ENCODE results near the gene PM20D1. TPM values are rescaled to one million over a fixed set of nuclear protein-coding genes. Genes with fewer than 3 reads are reported as not detected.

The PM20D1 gene
- polyA plus RNA-seq, 3 donors: not detected

DNA sequence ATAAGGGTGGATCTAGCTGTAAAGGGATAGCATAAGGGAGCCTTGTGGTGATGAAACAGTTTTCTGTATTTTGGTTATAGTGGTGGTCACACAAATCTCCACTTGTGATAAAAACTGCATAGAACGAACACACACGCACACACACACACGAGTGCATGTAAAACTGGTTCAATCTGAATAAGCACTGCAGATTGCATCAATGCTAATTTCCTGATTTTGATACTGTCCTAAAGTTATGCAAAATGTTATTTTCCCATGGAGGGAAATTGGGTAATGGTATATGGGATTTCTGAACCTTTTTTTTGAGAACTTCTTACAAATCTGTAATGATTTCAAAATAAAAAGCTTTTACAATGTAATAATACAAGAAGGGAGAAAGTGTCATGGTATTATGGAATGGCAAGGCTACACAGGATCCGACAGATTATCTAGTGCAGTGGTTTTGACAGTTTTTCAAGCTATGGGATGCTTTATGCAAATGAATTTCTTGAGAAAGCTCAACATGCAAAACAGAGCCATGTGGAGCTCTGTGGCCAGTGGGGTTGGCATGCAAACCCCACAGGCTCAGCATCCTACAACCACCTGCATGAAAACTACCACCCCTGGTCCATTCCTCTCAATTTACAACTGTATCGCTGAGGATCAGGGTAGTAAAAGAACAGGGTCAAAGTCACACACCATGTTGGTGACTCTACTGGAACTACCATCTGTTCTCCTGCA is 55.8 kb downstream of the PM20D1 start:
- intact Hi-C loops (cut with micrococcal nuclease): loop anchor here (5.0 kb wide), 3 partner anchors 123 to 313 kb away; no protein-coding TSS in a partner anchor
- Mint-ChIP-seq H3K27me3 (ENCODE audit: low read depth in 3 of 3) (no peaks in the 10 kb centered on the region), H3K4me3 (no peak overlapping the region), H3K4me1 (peaks cover 27% of the 10 kb centered on the region), H3K27ac (no peak overlapping the region), H3K36me3 (peaks cover 0 to 16% of the 10 kb centered on the region in 2 donors), H3K9me3 (no peaks in the 10 kb centered on the region)
- Histone ChIP-seq H3K36me3 (replicated peaks in 1 of 2; ENCODE audit: control insufficient read depth in 1 of 2, insufficient read depth in 2 of 2, low read length in 2 of 2) (no peaks in the 10 kb centered on the region), H2AFZ (ENCODE audit: insufficient read depth, low read depth, low read length, poor library complexity, severe bottlenecking) (no peak overlapping the region), H3K9me3 (replicated peaks in 1 of 2; ENCODE audit: control insufficient read depth in 1 of 2, insufficient read depth in 1 of 2, low read length in 2 of 2) (no peaks in the 10 kb centered on the region), H3K79me2 (ENCODE audit: insufficient read depth, low read length) (no peaks in the 10 kb centered on the region), H4K20me1 (ENCODE audit: insufficient read depth, low read length) (no peaks in the 10 kb centered on the region), H3K9ac (ENCODE audit: insufficient read depth, low read length, poor library complexity, severe bottlenecking) (no peak overlapping the region), H3K4me2 (replicated peaks; ENCODE audit: extremely low read depth, low read length, poor library complexity, severe bottlenecking) (no peak overlapping the region), H3K27ac (ENCODE audit: low read depth in 1 of 2, low read length in 2 of 2) (no peak overlapping the region), H3K27me3 (ENCODE audit: control insufficient read depth in 2 of 2, insufficient read depth in 2 of 2, low read length in 2 of 2) (no peaks in the 10 kb centered on the region), H3K4me1 (ENCODE audit: control insufficient read depth in 1 of 2, insufficient read depth in 2 of 2, low read length in 2 of 2) (peaks cover 19% of the 10 kb centered on the region in 2 donors), H3K4me3 (replicated peaks in 1 of 3; ENCODE audit: low read depth in 2 of 3, low read length in 3 of 3) (no peak overlapping the region)
- WGBS (ENCODE audit: insufficient coverage): 100% methylated on average over 1 of the region's 5 CpGs
- TF ChIP-seq, protein P1, sequence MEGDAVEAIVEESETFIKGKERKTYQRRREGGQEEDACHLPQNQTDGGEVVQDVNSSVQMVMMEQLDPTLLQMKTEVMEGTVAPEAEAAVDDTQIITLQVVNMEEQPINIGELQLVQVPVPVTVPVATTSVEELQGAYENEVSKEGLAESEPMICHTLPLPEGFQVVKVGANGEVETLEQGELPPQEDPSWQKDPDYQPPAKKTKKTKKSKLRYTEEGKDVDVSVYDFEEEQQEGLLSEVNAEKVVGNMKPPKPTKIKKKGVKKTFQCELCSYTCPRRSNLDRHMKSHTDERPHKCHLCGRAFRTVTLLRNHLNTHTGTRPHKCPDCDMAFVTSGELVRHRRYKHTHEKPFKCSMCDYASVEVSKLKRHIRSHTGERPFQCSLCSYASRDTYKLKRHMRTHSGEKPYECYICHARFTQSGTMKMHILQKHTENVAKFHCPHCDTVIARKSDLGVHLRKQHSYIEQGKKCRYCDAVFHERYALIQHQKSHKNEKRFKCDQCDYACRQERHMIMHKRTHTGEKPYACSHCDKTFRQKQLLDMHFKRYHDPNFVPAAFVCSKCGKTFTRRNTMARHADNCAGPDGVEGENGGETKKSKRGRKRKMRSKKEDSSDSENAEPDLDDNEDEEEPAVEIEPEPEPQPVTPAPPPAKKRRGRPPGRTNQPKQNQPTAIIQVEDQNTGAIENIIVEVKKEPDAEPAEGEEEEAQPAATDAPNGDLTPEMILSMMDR (IDR thresholded peaks at IDR 0.05): no peak
- DNase-seq: peak in 2 of 3 donors; percentile 26 to 65

DNA sequence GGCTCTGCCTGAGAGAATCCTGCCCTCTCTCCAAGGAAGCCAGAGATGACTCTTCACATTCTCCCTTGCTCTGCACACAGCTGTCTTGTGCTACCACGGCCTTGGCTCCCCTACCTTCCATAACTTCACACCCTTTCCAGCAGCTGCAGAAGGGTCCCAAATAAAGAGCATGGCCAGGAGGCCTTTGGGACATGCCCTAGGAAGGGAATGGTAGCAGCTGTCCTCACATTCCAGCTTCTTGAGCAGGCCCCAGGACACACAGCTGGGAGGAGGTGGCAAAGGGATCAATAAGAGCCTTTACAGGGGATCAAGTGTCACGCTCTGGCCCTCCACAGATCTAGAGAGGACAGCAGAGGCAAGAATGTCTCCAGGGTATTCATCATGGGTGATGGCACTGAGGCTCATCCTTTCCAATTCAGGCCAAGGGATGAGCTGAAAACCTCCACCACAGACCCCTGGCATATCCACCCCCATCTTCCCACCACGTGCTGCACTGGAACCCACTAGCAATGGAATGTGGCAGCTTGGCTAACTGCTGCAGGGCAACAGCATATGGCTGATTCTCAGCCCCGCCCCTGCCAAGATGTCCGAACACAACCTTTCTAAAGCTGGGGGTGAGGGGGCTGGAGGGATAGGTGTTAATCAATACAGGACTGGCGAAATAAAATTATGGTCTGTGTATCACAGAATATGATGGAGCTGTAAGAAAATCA is 56.8 kb downstream of the PM20D1 start:
- TF ChIP-seq, protein P1 (IDR thresholded peaks at IDR 0.05): no peak

More for the DNA sequence above, 56.8 kb downstream of the PM20D1 start:
- Histone ChIP-seq H4K20me1 (ENCODE audit: insufficient read depth, low read length) (no peaks in the 10 kb centered on the region), H3K4me3 (replicated peaks in 1 of 3; ENCODE audit: low read depth in 2 of 3, low read length in 3 of 3) (no peak overlapping the region), H3K9ac (ENCODE audit: insufficient read depth, low read length, poor library complexity, severe bottlenecking) (no peak overlapping the region), H3K4me2 (replicated peaks; ENCODE audit: extremely low read depth, low read length, poor library complexity, severe bottlenecking) (no peak overlapping the region), H3K27me3 (ENCODE audit: control insufficient read depth in 2 of 2, insufficient read depth in 2 of 2, low read length in 2 of 2) (no peaks in the 10 kb centered on the region), H2AFZ (ENCODE audit: insufficient read depth, low read depth, low read length, poor library complexity, severe bottlenecking) (no peak overlapping the region), H3K36me3 (replicated peaks in 1 of 2; ENCODE audit: control insufficient read depth in 1 of 2, insufficient read depth in 2 of 2, low read length in 2 of 2) (no peaks in the 10 kb centered on the region), H3K79me2 (ENCODE audit: insufficient read depth, low read length) (no peaks in the 10 kb centered on the region), H3K9me3 (replicated peaks in 1 of 2; ENCODE audit: control insufficient read depth in 1 of 2, insufficient read depth in 1 of 2, low read length in 2 of 2) (no peaks in the 10 kb centered on the region), H3K27ac (ENCODE audit: low read depth in 1 of 2, low read length in 2 of 2) (no peak overlapping the region), H3K4me1 (ENCODE audit: control insufficient read depth in 1 of 2, insufficient read depth in 2 of 2, low read length in 2 of 2) (peaks cover 19% of the 10 kb centered on the region in 2 donors)
- no peaks in the 10 kb centered on the region for H3K27me3 Mint-ChIP-seq (ENCODE audit: low read depth in 3 of 3)
- H3K27ac Mint-ChIP-seq: peak overlapping the region in 1 of 7 donors; percentile 82
- peaks cover 27% of the 10 kb centered on the region for H3K4me1 Mint-ChIP-seq
- WGBS (ENCODE audit: insufficient coverage): 87% methylated on average over 5 of the region's 6 CpGs
- no peaks in the 10 kb centered on the region for H3K9me3 Mint-ChIP-seq
- intact Hi-C loops (cut with micrococcal nuclease): loop anchor here (5.0 kb wide), 3 partner anchors 124 to 314 kb away; no protein-coding TSS in a partner anchor
- no peak overlapping the region for H3K4me3 Mint-ChIP-seq
- no peak for DNase-seq
- H3K36me3 Mint-ChIP-seq: peaks cover 0 to 10% of the 10 kb centered on the region in 2 donors

Data from CD14-positive monocyte (primary cell).